Memory B cell (primary cell): Measurements from ENCODE around the gene WDR5.

Experiments
- ATAC-seq: fragments of 150-1000 bp; cut with Tn5 transposase; 2 replicates; pipeline ENCODE4 v1.10.0; 2021; ENCODE audit warnings: low read depth, mild to moderate bottlenecking, moderate library complexity
- DNase-seq, 2 donors: peaks; one replicate each; pipeline ENCODE4 v3.0.0; 2022; ENCODE audit warnings: low spot score in 2 of 2
- H3K27ac Mint-ChIP-seq: one replicate; pipeline ENCODE4 v1.8.0; 2022; ENCODE audit warnings: mild to moderate bottlenecking, moderate library complexity, mixed read lengths
- H3K27me3 Mint-ChIP-seq: one replicate; pipeline ENCODE4 v1.8.0; 2022; ENCODE audit warnings: mixed read lengths
- H3K36me3 Mint-ChIP-seq: one replicate; pipeline ENCODE4 v1.8.0; 2022; ENCODE audit warnings: mild to moderate bottlenecking, mixed read lengths
- H3K4me1 Mint-ChIP-seq: one replicate; pipeline ENCODE4 v1.8.0; 2022; ENCODE audit warnings: mixed read lengths
- H3K4me3 Mint-ChIP-seq: one replicate; pipeline ENCODE4 v1.8.0; 2022; ENCODE audit warnings: mild to moderate bottlenecking, moderate library complexity, mixed read lengths
- H3K9me3 Mint-ChIP-seq: one replicate; pipeline ENCODE4 v1.8.0; 2022; ENCODE audit warnings: mixed read lengths

Gene WDR5

GRCh38 chr9:134158753-134159392 lies 23.0 kb downstream of the WDR5 start:
- Mint-ChIP-seq H3K36me3 (peaks cover 4% of the 10 kb centered on the region), H3K9me3 (no peaks in the 10 kb centered on the region), H3K27me3 (no peaks in the 10 kb centered on the region), H3K27ac (no peak overlapping the region), H3K4me1 (peaks cover 2% of the 10 kb centered on the region), H3K4me3 (no peak overlapping the region)
- DNase-seq (no peak), ATAC-seq (no peak)

GRCh38 chr9:134159566-134160245 lies 23.8 kb downstream of the WDR5 start:
- H3K27me3 Mint-ChIP-seq, result no peaks in the 10 kb centered on the region
- no peak overlapping the region for H3K27ac Mint-ChIP-seq
- no peaks in the 10 kb centered on the region for H3K9me3 Mint-ChIP-seq
- DNase-seq (no peak), ATAC-seq (no peak)
- peaks cover 2% of the 10 kb centered on the region for H3K4me1 Mint-ChIP-seq
- H3K4me3 Mint-ChIP-seq, result no peak overlapping the region
- peaks cover 4% of the 10 kb centered on the region for H3K36me3 Mint-ChIP-seq

GRCh38 chr9:134161647-134162046 lies 25.8 kb downstream of the WDR5 start:
- H3K27me3 Mint-ChIP-seq, result no peaks in the 10 kb centered on the region
- no peak overlapping the region for H3K4me3 Mint-ChIP-seq

DNA sequence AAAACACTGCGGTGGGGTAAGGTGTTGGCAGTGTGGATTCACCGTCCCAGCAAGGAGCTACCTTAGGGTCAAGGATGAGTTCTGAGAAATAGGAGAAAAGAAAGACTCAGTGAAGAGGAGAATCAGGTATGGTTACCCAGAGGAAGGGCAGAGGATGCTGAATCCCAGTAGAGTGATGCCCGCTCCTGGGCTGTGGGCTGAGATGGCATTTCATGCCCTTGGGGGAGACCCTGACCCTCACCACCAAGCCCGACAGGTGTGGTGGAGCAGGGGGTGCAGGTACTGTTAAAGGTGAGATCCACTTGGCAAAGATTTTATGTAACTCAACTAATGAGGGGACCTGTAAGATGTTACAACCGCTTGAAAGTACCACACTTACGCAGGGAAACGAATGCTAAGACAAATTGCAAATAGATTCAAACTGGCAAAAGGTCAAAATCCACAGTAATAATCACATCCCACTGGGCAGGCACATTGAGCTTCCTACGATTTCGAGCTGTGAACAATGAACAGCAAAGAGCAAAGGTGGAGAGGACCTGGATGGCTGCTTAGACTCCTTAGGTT lies 26.4 kb downstream of the WDR5 start:
- no peaks in the 10 kb centered on the region for H3K36me3 Mint-ChIP-seq
- ATAC-seq (no peak), DNase-seq (no peak)
- H3K4me3 Mint-ChIP-seq, result peak overlapping the region; percentile 52
- peaks cover 9% of the 10 kb centered on the region for H3K4me1 Mint-ChIP-seq
- no peaks in the 10 kb centered on the region for H3K27me3 Mint-ChIP-seq
- H3K27ac Mint-ChIP-seq, result no peak overlapping the region
- H3K9me3 Mint-ChIP-seq, result no peaks in the 10 kb centered on the region

More at GRCh38 chr9:134161647-134162046, 25.8 kb downstream of the WDR5 start:
- ATAC-seq (no peak), DNase-seq (no peak)
- Mint-ChIP-seq H3K36me3 (no peaks in the 10 kb centered on the region), H3K9me3 (no peaks in the 10 kb centered on the region), H3K4me1 (peaks cover 9% of the 10 kb centered on the region), H3K27ac (no peak overlapping the region)

DNA sequence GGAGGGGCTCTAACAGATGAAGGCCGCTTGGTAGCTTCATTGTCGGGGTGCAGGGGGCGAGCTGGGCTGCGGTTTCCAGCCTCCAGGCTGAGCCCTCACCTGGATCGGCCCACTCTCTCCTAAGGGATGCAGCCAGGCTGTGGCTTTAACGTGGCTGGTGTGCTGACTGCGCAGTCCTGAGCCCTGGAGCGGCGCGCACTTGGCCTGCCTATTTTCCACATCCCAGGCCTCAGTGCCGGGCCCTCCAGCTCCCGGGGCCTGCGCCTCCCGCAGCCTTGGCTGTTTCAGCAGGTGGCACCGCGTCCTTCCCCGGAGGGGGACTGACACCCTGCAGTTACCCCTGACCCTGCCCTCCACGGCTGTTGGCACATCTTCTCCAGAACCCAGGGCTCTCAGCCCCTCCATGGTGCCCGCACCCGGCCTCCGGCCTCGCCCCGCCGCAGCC lies 27.1 kb downstream of the WDR5 start:
- DNase-seq, result peak in 1 of 2 donors; percentile 28
- no peaks in the 10 kb centered on the region for H3K27me3 Mint-ChIP-seq
- ATAC-seq, result no peak
- H3K27ac Mint-ChIP-seq, result no peak overlapping the region
- no peaks in the 10 kb centered on the region for H3K36me3 Mint-ChIP-seq
- H3K4me1 Mint-ChIP-seq, result peaks cover 9% of the 10 kb centered on the region
- H3K9me3 Mint-ChIP-seq, result no peaks in the 10 kb centered on the region
- peak overlapping the region; percentile 52 for H3K4me3 Mint-ChIP-seq

DNA sequence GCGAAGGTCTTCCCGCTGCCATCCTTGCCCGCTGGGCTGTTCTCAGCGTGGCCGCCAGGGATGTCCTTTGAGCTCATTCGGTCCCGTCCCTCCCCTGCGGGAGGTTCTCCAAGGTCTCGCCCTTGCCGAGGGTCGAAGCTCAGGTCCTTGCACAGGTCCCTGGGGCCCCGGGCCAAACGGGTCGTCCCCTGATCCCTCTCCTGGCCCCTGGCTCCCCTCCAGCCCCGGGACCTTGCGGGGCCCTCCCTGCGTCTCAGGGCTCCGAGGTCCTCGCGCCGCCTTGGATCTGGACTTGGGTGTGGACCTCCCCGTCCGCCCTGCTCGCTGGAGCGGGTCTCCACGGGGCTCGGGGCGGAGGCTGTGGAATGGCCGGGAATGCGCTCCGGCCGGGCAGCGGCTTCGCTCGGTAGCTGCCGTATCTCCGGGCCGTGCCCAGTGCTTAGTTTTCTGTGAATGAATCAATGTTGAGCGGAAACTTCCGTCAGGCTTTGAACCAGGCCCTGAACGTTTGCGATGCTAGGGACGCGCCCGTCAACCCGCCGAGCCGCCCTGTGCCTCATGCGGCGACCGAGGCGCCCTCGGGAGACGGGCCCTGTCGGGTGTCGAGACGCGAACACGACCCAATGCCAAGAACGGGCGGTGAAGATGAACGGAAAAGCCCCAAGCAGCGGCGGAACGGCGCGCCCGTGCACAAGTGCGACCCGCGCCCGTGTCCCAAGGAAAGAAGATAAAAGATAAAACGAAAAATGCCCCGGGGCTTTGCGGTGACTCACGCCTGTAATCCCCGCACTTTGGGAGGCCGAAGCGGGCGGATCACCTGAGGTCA lies 27.7 kb downstream of the WDR5 start:
- Mint-ChIP-seq H3K9me3 (no peaks in the 10 kb centered on the region), H3K4me1 (peaks cover 9% of the 10 kb centered on the region), H3K27ac (no peak overlapping the region), H3K36me3 (no peaks in the 10 kb centered on the region), H3K27me3 (no peaks in the 10 kb centered on the region), H3K4me3 (no peak overlapping the region)
- ATAC-seq (no peak), DNase-seq (peak; percentile 60 to 63)

GRCh38 chr9:134164879-134165278 lies 29.0 kb downstream of the WDR5 start:
- Mint-ChIP-seq H3K27ac (no peak overlapping the region), H3K9me3 (no peaks in the 10 kb centered on the region), H3K36me3 (no peaks in the 10 kb centered on the region), H3K4me3 (no peak overlapping the region), H3K4me1 (peaks cover 9% of the 10 kb centered on the region), H3K27me3 (no peaks in the 10 kb centered on the region)
- no peak for DNase-seq
- no peak for ATAC-seq

DNA sequence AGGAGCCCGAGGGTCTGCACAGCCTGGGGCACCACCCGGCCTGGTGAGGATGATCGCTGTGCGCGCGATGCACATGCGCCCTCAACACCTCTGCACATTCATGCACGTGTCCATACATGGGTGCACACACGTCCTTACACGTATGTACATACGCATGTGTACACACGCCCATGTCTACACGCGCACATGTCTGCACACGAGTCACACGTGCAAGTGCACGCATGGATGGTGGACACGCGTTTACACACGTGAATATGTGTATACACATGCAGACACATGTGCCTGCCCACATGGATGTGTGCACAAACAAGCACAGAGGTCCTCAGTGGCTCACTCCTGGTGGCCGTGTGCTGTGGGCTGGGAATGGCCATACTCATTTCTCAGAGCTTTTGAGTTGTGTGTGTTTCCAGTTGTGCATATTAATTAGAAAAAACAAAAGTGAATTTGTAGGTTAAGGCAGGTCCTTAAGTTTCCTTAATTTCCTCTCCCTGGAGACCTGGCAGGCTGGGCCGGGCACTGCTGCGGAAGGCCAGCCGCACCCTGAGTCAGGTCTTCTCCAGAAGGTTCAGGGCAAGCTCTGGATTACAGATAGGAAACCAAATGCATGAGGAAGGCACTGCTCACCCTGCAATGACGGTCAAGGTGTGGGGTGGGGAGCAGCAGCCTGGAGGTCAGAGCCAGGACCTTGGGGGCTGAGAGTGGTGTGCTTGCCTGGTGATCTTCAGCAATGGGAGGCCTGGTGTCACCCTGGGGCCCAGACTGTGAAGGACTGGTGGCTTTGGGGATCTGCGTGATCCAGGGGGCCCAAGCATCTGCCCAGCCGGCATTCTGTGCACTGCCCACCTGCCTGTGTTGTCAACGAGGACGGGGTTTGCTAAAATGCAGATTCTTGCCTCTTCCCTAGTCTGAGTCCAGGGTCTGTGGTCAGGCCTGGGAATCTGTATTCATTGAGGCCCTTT lies 29.8 kb downstream of the WDR5 start:
- no peaks in the 10 kb centered on the region for H3K9me3 Mint-ChIP-seq
- no peaks in the 10 kb centered on the region for H3K27me3 Mint-ChIP-seq
- no peak overlapping the region for H3K27ac Mint-ChIP-seq

DNA sequence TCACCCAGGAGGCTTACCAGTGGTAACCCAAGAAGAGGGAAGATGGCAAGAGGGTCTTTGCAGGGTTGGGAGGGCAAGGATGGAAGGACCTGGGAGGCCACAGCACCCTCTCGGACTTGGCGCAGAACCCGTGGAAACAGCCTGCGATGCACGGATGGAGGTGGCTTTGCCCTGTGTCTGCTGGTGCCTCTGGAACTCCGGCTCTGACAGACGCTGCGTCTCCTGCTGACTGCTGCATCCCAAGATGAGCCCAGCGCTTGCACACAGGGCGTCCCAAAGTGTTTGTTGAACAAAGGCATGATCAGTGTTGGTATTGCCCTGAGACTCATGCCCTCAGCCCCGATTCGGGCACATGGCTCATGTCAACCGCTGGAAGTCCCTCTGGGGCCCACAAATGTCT lies 30.5 kb downstream of the WDR5 start:
- ATAC-seq (no peak), DNase-seq (no peak)
- Mint-ChIP-seq H3K27me3 (no peaks in the 10 kb centered on the region), H3K36me3 (no peaks in the 10 kb centered on the region), H3K4me3 (peak overlapping the region; percentile 24), H3K27ac (no peak overlapping the region), H3K4me1 (peaks cover 9% of the 10 kb centered on the region), H3K9me3 (no peaks in the 10 kb centered on the region)

More for the DNA sequence above, 29.8 kb downstream of the WDR5 start:
- peak; percentile 33 to 57 for DNase-seq
- Mint-ChIP-seq H3K36me3 (no peaks in the 10 kb centered on the region), H3K4me1 (peaks cover 9% of the 10 kb centered on the region), H3K4me3 (no peak overlapping the region)
- ATAC-seq, result no peak

GRCh38 chr9:134167530-134167931 lies 31.6 kb downstream of the WDR5 start:
- Mint-ChIP-seq H3K4me3 (no peak overlapping the region), H3K36me3 (no peaks in the 10 kb centered on the region), H3K4me1 (peaks cover 9% of the 10 kb centered on the region), H3K27ac (no peak overlapping the region), H3K9me3 (no peaks in the 10 kb centered on the region), H3K27me3 (no peaks in the 10 kb centered on the region)
- no peak for DNase-seq
- no peak for ATAC-seq

DNA sequence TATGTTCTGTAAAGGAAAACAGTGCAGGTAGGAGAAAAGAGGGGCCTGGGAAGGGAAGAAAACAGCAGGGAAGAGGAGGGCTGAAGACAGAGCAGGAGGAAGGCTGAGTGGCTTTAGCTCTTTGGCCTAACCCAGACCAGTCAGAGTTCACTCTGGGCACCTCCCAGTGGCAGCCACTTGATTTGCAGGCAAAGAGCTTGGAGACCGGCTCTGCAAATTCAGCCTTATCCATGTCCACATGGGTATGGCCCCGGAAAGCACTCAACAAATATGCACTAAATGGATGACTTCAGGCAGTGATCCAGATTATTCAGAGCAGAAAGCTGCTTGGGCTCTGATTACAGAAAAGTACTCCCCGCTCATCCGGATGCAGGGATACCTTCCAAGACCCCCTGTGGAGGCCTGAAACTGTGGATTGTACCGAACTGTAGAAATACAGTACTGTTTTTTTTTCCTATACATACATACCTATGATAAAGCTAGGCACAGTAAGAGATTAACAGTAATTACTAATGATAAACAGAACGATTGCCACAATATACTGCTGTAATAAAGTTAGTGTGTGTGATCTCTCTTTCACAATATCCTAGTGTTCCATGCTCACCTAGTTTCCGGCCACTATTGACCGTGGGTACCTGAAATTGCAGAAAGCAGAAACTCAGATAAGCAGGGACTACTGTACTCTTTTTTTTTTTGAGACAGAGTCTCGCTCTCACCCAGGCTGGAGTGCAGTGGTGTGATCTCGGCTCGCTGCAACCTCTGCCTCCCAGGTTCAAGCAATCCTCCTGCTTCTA lies 33.1 kb downstream of the WDR5 start:
- DNase-seq (no peak), ATAC-seq (no peak)
- H3K27ac Mint-ChIP-seq, result no peak overlapping the region
- H3K4me1 Mint-ChIP-seq, result peaks cover 9% of the 10 kb centered on the region
- H3K4me3 Mint-ChIP-seq, result no peak overlapping the region
- H3K9me3 Mint-ChIP-seq, result no peaks in the 10 kb centered on the region
- no peaks in the 10 kb centered on the region for H3K27me3 Mint-ChIP-seq
- H3K36me3 Mint-ChIP-seq, result no peaks in the 10 kb centered on the region

- H3K27ac Mint-ChIP-seq, result no peak overlapping the region
- no peaks in the 10 kb centered on the region for H3K36me3 Mint-ChIP-seq
- ATAC-seq (no peak), DNase-seq (no peak)
- H3K4me1 Mint-ChIP-seq, result peaks cover 17% of the 10 kb centered on the region
- H3K27me3 Mint-ChIP-seq, result peaks cover 2% of the 10 kb centered on the region
- no peak overlapping the region for H3K4me3 Mint-ChIP-seq
- H3K9me3 Mint-ChIP-seq, result no peaks in the 10 kb centered on the region
Measured at GRCh38 chr9:134169724-134170401, 34.0 kb downstream of the WDR5 start.
